Naive thymus-derived CD4-positive, alpha-beta T cell (primary cell): ENCODE results near the gene DOK6. TPM values are rescaled to one million over a fixed set of nuclear protein-coding genes. Genes with fewer than 3 reads are reported as not detected.
A peak's percentile ranks its signal among the peaks of the same experiment; 100 is the strongest.
"Not testable (repeated sequence)": the region's sequence is repeated elsewhere in the genome, so short reads cannot be mapped to it uniquely, and the experiment has no call there.

Experiments used
- ATAC-seq: fragments of 150-1000 bp; cut with Tn5 transposase; 2 replicates; pipeline ENCODE4 v1.10.0; 2021; ENCODE audit warnings: mild to moderate bottlenecking, moderate library complexity
- CTCF ChIA-PET: fragments of 350-600 bp; sonication (Branson Sonifier 250); formaldehyde crosslinking; loops from one replicate; lab custom pipeline; 2021; ENCODE audit warnings: antibody characterized with exemption; lab: Charles Lee
- POLR2A ChIA-PET: fragments of 350-600 bp; sonication (Branson Sonifier 250); formaldehyde crosslinking; loops from one replicate; lab custom pipeline; 2021; ENCODE audit warnings: antibody characterized with exemption, inconsistent platforms; lab: Charles Lee
- DNase-seq, 9 donors: peaks; one replicate each; pipeline versions ENCODE4 v3.0.0 to v3.0.0-alpha.2; 2020 to 2022; ENCODE audit warnings: mixed read lengths in 1 of 9
- H3K27ac ChIP-seq: one replicate; pipeline ENCODE4 v1.7.0; 2013; ENCODE audit warnings: mild to moderate bottlenecking, low read depth, low read length, moderate library complexity
- H3K27me3 ChIP-seq, 2 donors: one replicate each; pipeline ENCODE4 v1.7.0; 2013; ENCODE audit warnings: low read length in 2 of 2, mild to moderate bottlenecking in 2 of 2, moderate library complexity in 2 of 2; ENCODE audit not compliant: control insufficient read depth in 2 of 2, insufficient read depth in 2 of 2
- H3K36me3 ChIP-seq, 3 experiments: 1 replicate in 2 of 3; 2 replicates in 1 of 3; pipeline ENCODE4 v1.7.0; 2013; ENCODE audit warnings: low read length in 3 of 3, mild to moderate bottlenecking in 3 of 3, moderate library complexity in 1 of 3; ENCODE audit not compliant: insufficient read depth in 3 of 3, control insufficient read depth in 2 of 3
- H3K4me1 ChIP-seq, 2 donors: one replicate each; pipeline ENCODE4 v1.7.0; 2013; ENCODE audit warnings: low read length in 2 of 2, mild to moderate bottlenecking in 2 of 2, moderate library complexity in 1 of 2; ENCODE audit not compliant: control insufficient read depth in 2 of 2, insufficient read depth in 2 of 2
- H3K4me3 ChIP-seq: 2 replicates; pipeline ENCODE4 v1.7.0; 2013; ENCODE audit warnings: mild to moderate bottlenecking, low read length
- H3K9me3 ChIP-seq, 3 experiments: 1 replicate in 2 of 3; 2 replicates in 1 of 3; pipeline ENCODE4 v1.7.0; 2013; ENCODE audit warnings: low read length in 3 of 3; ENCODE audit not compliant: control insufficient read depth in 2 of 3
- H3K27ac Mint-ChIP-seq, 9 donors: one replicate each; pipeline ENCODE4 v1.8.0; 2020 to 2022; ENCODE audit warnings: mixed read lengths in 9 of 9, mild to moderate bottlenecking in 8 of 9, moderate library complexity in 5 of 9, inconsistent platforms in 2 of 9
- H3K27me3 Mint-ChIP-seq, 5 donors: one replicate each; pipeline ENCODE4 v1.8.0; 2021 to 2022; ENCODE audit warnings: mixed read lengths in 5 of 5, mild to moderate bottlenecking in 1 of 5
- H3K36me3 Mint-ChIP-seq, 5 donors: one replicate each; pipeline ENCODE4 v1.8.0; 2020 to 2022; ENCODE audit warnings: mixed read lengths in 5 of 5, mild to moderate bottlenecking in 3 of 5, inconsistent platforms in 1 of 5
- H3K4me1 Mint-ChIP-seq, 7 donors: one replicate each; pipeline ENCODE4 v1.8.0; 2020 to 2022; ENCODE audit warnings: mixed read lengths in 7 of 7, mild to moderate bottlenecking in 3 of 7, inconsistent platforms in 1 of 7
- H3K4me3 Mint-ChIP-seq, 10 donors: one replicate each; pipeline ENCODE4 v1.8.0; 2020 to 2022; ENCODE audit warnings: mild to moderate bottlenecking in 10 of 10, mixed read lengths in 10 of 10, moderate library complexity in 6 of 10, inconsistent platforms in 2 of 10
- H3K9me3 Mint-ChIP-seq, 11 donors: one replicate each; pipeline ENCODE4 v1.8.0; 2020 to 2022; ENCODE audit warnings: mixed read lengths in 11 of 11, mild to moderate bottlenecking in 4 of 11, inconsistent platforms in 1 of 11, moderate library complexity in 1 of 11
- intact Hi-C, 2 donors: fragments of 100-400 bp; cut with micrococcal nuclease; formaldehyde crosslinking; loops; one replicate each; pipeline ENCODE4 v1.15.1; 2023
- polyA plus RNA-seq, 2 donors: library from polyadenylated mRNA; unstranded; fragments of 300-500 nt; fragmentation: Illumina TruSeq; gene quantifications; one replicate each; pipeline ENCODE4 v1.2.3, GENCODE V29; 2021
- total RNA-seq, 6 experiments: library from RNA in 5 of 6; stranded (reverse) in 5 of 6; gene quantifications; 1 replicate in 5 of 6; 2 replicates in 1 of 6; pipeline ENCODE4 v1.2.3 and lab custom pipeline; 2021 to 2026

Gene DOK6
- total and polyA plus RNA-seq, 7 experiments from 2014 or later = 0.06 to 0.11 TPM; not detected in 5

- ChIA-PET CTCF (interaction anchor here (0.5 kb wide), 2 partner anchors 8 to 146 kb away, joined by 3 to 4 read pairs; no protein-coding TSS in a partner anchor), POLR2A (interaction anchor here (0.6 to 0.7 kb wide), 2 partner anchors 15 to 66 kb away, joined by 3 to 5 read pairs; no protein-coding TSS in a partner anchor)
- peaks cover 13 to 39% (median 29%) of the 10 kb centered on the region in 7 donors for H3K4me1 Mint-ChIP-seq
- DNase-seq (no peak), ATAC-seq (no peak)
- no peak overlapping the region for H3K27ac ChIP-seq
- no peaks in the 10 kb centered on the region for H3K27me3 Mint-ChIP-seq
- no peak overlapping the region for H3K4me3 Mint-ChIP-seq
- H3K4me1 ChIP-seq = no peaks in the 10 kb centered on the region
- H3K27ac Mint-ChIP-seq = peak overlapping the region in 6 of 9 donors; percentile 7 to 39 (median 29)
- H3K9me3 ChIP-seq = no peaks in the 10 kb centered on the region
- H3K9me3 Mint-ChIP-seq = no peaks in the 10 kb centered on the region
- peaks cover 0 to 22% (median 0%) of the 10 kb centered on the region in 3 experiments for H3K36me3 ChIP-seq
- H3K4me3 ChIP-seq = no peak overlapping the region
- no peaks in the 10 kb centered on the region for H3K27me3 ChIP-seq
- H3K36me3 Mint-ChIP-seq = peaks cover 7 to 51% (median 40%) of the 10 kb centered on the region in 5 donors
- intact Hi-C loops = no loop called here
Observed at GRCh38 chr18:69872661-69873060, 472.0 kb downstream of the DOK6 start.

GRCh38 chr18:69874058-69874457 is 473.4 kb downstream of the DOK6 start:
- intact Hi-C loops = no loop called here
- H3K9me3 ChIP-seq = no peaks in the 10 kb centered on the region

GRCh38 chr18:69876490-69876889 is 475.8 kb downstream of the DOK6 start:
- no peak overlapping the region for H3K27ac ChIP-seq
- peaks cover 7 to 58% (median 50%) of the 10 kb centered on the region in 5 donors for H3K36me3 Mint-ChIP-seq
- peaks cover 13 to 64% (median 39%) of the 10 kb centered on the region in 7 donors for H3K4me1 Mint-ChIP-seq
- peak; percentile 44 for ATAC-seq
- H3K4me3 Mint-ChIP-seq = no peak overlapping the region
- peaks cover 0 to 10% (median 3%) of the 10 kb centered on the region in 11 donors for H3K9me3 Mint-ChIP-seq
- H3K27ac Mint-ChIP-seq = peak overlapping the region in 1 of 9 donors; percentile 58
- H3K4me1 ChIP-seq = peaks cover 0 to 4% of the 10 kb centered on the region in 2 donors
- H3K4me3 ChIP-seq = no peak overlapping the region
- ChIA-PET POLR2A (interaction anchor here (0.6 to 0.7 kb wide), 2 partner anchors 15 to 517 kb away, joined by 3 to 6 read pairs; no protein-coding TSS in a partner anchor), CTCF (no interaction called here)
- peaks cover 0 to 8% (median 0%) of the 10 kb centered on the region in 3 experiments for H3K36me3 ChIP-seq
- intact Hi-C loops = no loop called here
- no peak for DNase-seq
- no peaks in the 10 kb centered on the region for H3K27me3 Mint-ChIP-seq
- H3K27me3 ChIP-seq = no peaks in the 10 kb centered on the region
- H3K9me3 ChIP-seq = no peaks in the 10 kb centered on the region

More at GRCh38 chr18:69874058-69874457, 473.4 kb downstream of the DOK6 start:
- Histone ChIP-seq H3K27ac (no peak overlapping the region), H3K4me3 (no peak overlapping the region), H3K27me3 (no peaks in the 10 kb centered on the region), H3K36me3 (peaks cover 0 to 19% (median 0%) of the 10 kb centered on the region in 3 experiments), H3K4me1 (peaks cover 0 to 4% of the 10 kb centered on the region in 2 donors)
- ATAC-seq (peak; percentile 10), DNase-seq (no peak)
- H3K4me1 Mint-ChIP-seq = peaks cover 13 to 50% (median 33%) of the 10 kb centered on the region in 7 donors
- ChIA-PET POLR2A (no interaction called here), CTCF (no interaction called here)
- H3K4me3 Mint-ChIP-seq = no peak overlapping the region
- peak overlapping the region in 2 of 9 donors; percentile 36 to 41 for H3K27ac Mint-ChIP-seq
- no peaks in the 10 kb centered on the region for H3K27me3 Mint-ChIP-seq
- peaks cover 10 to 53% (median 48%) of the 10 kb centered on the region in 5 donors for H3K36me3 Mint-ChIP-seq
- H3K9me3 Mint-ChIP-seq = peaks cover 0 to 7% (median 0%) of the 10 kb centered on the region in 11 donors

GRCh38 chr18:69878213-69878933 is 477.7 kb downstream of the DOK6 start:
- Histone ChIP-seq H3K27ac (no peak overlapping the region), H3K4me3 (no peak overlapping the region), H3K27me3 (no peaks in the 10 kb centered on the region), H3K9me3 (no peaks in the 10 kb centered on the region), H3K4me1 (peaks cover under 1 to 4% of the 10 kb centered on the region in 2 donors), H3K36me3 (peaks cover 0 to 4% (median 0%) of the 10 kb centered on the region in 3 experiments)
- ChIA-PET POLR2A (no interaction called here), CTCF (no interaction called here)
- intact Hi-C loops = loop anchor here in 1 of 2 donors (2.0 kb wide), 1 partner anchor 56 kb away; no protein-coding TSS in a partner anchor
- H3K36me3 Mint-ChIP-seq = peaks cover 3 to 51% (median 38%) of the 10 kb centered on the region in 5 donors
- ATAC-seq (no peak), DNase-seq (no peak)
- no peaks in the 10 kb centered on the region for H3K27me3 Mint-ChIP-seq
- H3K4me3 Mint-ChIP-seq = no peak overlapping the region
- peaks cover 12 to 67% (median 43%) of the 10 kb centered on the region in 7 donors for H3K4me1 Mint-ChIP-seq
- H3K27ac Mint-ChIP-seq = peak overlapping the region in 3 of 9 donors; percentile 13 to 41 (median 34)
- peaks cover 0 to 10% (median 3%) of the 10 kb centered on the region in 11 donors for H3K9me3 Mint-ChIP-seq

- H3K4me3 Mint-ChIP-seq, H3K9me3 ChIP-seq, H3K4me1 ChIP-seq, H3K27me3 Mint-ChIP-seq, POLR2A ChIA-PET, H3K9me3 Mint-ChIP-seq, H3K27ac ChIP-seq, H3K36me3 ChIP-seq, ATAC-seq, H3K27me3 ChIP-seq, CTCF ChIA-PET, DNase-seq, H3K4me3 ChIP-seq: not testable (repeated sequence)
- intact Hi-C loops = loop anchor here in 1 of 2 donors (2.0 kb wide), 1 partner anchor 56 kb away; no protein-coding TSS in a partner anchor
- H3K27ac Mint-ChIP-seq = peak overlapping the region in 2 of 9 donors; percentile 34 to 41
- peaks cover 3 to 51% (median 36%) of the 10 kb centered on the region in 5 donors for H3K36me3 Mint-ChIP-seq
- peaks cover 12 to 72% (median 48%) of the 10 kb centered on the region in 7 donors for H3K4me1 Mint-ChIP-seq
Observed at GRCh38 chr18:69879051-69879450, 478.4 kb downstream of the DOK6 start.

GRCh38 chr18:69880083-69880482 is 479.4 kb downstream of the DOK6 start:
- no peaks in the 10 kb centered on the region for H3K27me3 ChIP-seq
- H3K9me3 ChIP-seq = no peaks in the 10 kb centered on the region
- Mint-ChIP-seq H3K36me3 (peaks cover 3 to 58% (median 34%) of the 10 kb centered on the region in 5 donors), H3K27ac (peak overlapping the region in 2 of 9 donors; percentile 27 to 33), H3K9me3 (peaks cover 0 to 10% (median 3%) of the 10 kb centered on the region in 11 donors), H3K4me1 (peaks cover 14 to 74% (median 52%) of the 10 kb centered on the region in 7 donors), H3K27me3 (no peaks in the 10 kb centered on the region), H3K4me3 (no peak overlapping the region)
- H3K4me1 ChIP-seq = peaks cover 4 to 7% of the 10 kb centered on the region in 2 donors
- ATAC-seq = no peak
- no peak overlapping the region for H3K4me3 ChIP-seq
- POLR2A ChIA-PET = no interaction called here
- no peak overlapping the region for H3K27ac ChIP-seq
- DNase-seq = no peak
- CTCF ChIA-PET = no interaction called here
- intact Hi-C loops = no loop called here
- H3K36me3 ChIP-seq = peaks cover 0 to 4% (median 0%) of the 10 kb centered on the region in 3 experiments
